ENCODE measurements around the gene GID4.

DNA sequence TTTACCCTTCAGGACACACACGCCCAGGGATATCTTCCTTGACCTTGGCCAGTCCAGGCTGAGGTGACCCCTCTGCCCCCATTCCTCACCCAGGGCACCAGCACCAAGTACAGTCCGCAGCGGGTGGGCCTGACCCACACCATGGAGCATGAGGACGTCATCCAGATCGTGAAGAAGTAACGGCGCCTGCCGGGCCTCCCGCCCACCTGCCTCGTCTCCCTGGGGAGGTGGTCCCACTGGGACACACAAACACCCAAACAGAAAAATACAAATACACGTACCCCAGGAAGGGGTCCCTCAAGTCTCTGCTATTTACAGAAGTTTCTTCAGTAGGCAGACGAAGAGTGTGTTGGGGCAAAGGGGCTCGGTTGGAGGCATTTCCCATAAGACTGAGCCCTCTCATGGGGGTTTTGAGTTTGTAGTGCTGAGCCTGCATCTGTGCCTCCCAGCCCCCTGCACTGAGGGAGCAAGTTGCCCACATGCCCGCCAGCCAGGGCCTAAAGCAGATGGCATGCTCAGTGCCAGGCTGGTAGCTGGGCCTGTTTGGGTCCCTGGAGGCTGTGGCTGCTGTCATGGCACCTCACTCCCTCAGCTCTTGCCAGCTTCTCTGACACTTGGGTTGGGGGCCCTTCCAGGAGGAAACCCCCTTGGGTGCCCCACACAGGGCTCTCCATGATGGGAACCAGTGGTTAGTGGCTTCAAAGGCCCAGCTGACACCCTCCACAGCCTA lies 68.0 kb downstream of the GID4 start:
- TF ChIP-seq CTBP1 (IDR thresholded peaks at IDR 0.05; ENCODE audit: borderline replicate concordance) (no peak), NFRKB (IDR thresholded peaks at IDR 0.05) (no peak), FOXK2 (IDR thresholded peaks at IDR 0.05) (no peak), TARDBP (IDR thresholded peaks at IDR 0.05) (no peak), FOXM1 (IDR thresholded peaks at IDR 0.05; ENCODE audit: borderline replicate concordance) (no peak), HDGF (IDR thresholded peaks at IDR 0.05; ENCODE audit: borderline replicate concordance) (no peak)

All from HEK293T (cell line).